GM21825 (cell line): ENCODE results near the gene EDN2.

Experiments
- ATAC-seq: cut with Tn5 transposase; IDR thresholded peaks from one replicate; pipeline ENCODE4 v1.9.1; 2021; ENCODE audit warnings: mild to moderate bottlenecking, moderate library complexity; ENCODE audit not compliant: unreplicated experiment

EDN2 gene

GRCh38 chr1:41468122-41468762, 16.2 kb downstream of the EDN2 start:
- no peak for ATAC-seq

GRCh38 chr1:41467673-41468072, 16.8 kb downstream of the EDN2 start:
- no peak for ATAC-seq

- ATAC-seq = no peak
These were observed 18.3 kb downstream of the EDN2 start for GRCh38 chr1:41466146-41466545.

- no peak for ATAC-seq
These were observed 18.7 kb downstream of the EDN2 start for GRCh38 chr1:41465741-41466140.

GRCh38 chr1:41464885-41465284, 19.6 kb downstream of the EDN2 start:
- ATAC-seq = no peak

GRCh38 chr1:41463516-41463915, 21.0 kb downstream of the EDN2 start:
- ATAC-seq = no peak

- no peak for ATAC-seq
These were observed 21.8 kb downstream of the EDN2 start for GRCh38 chr1:41462680-41463004.

- no peak for ATAC-seq
These were observed 22.4 kb downstream of the EDN2 start for GRCh38 chr1:41461790-41462679.

- no peak for ATAC-seq
These were observed 27.5 kb downstream of the EDN2 start for GRCh38 chr1:41456847-41457540.

- ATAC-seq = no peak
These were observed 28.8 kb downstream of the EDN2 start for GRCh38 chr1:41455479-41456332.

- no peak for ATAC-seq
These were observed 30.1 kb downstream of the EDN2 start for GRCh38 chr1:41454406-41454805.

- no peak for ATAC-seq
These were observed 31.7 kb downstream of the EDN2 start for GRCh38 chr1:41452704-41453290.

GRCh38 chr1:41450747-41451285, 33.7 kb downstream of the EDN2 start:
- no peak for ATAC-seq

GRCh38 chr1:41449326-41449921, 35.1 kb downstream of the EDN2 start:
- ATAC-seq = no peak

- ATAC-seq = no peak
These were observed 35.7 kb downstream of the EDN2 start for GRCh38 chr1:41448821-41449220.

GRCh38 chr1:41447995-41448770, 36.3 kb downstream of the EDN2 start:
- ATAC-seq = no peak

- no peak for ATAC-seq
These were observed 37.5 kb downstream of the EDN2 start for GRCh38 chr1:41446851-41447610.

GRCh38 chr1:41444785-41445184, 39.7 kb downstream of the EDN2 start:
- ATAC-seq = no peak
